ENCODE data around the gene IDS. TPM values are rescaled to one million over a fixed set of nuclear protein-coding genes. Genes with fewer than 3 reads are reported as not detected.
"Not testable (repeated sequence)": the region's sequence is repeated elsewhere in the genome, so short reads cannot be mapped to it uniquely, and the experiment has no call there.

Gene IDS
- total RNA-seq, 1 donor = 89.9 TPM

GRCh38 chrX:149515954-149516602, 11.0 kb upstream of the IDS start:
- H3K9me3 ChIP-seq (ENCODE audit: low read depth, low read length) = no peaks in the 10 kb centered on the region
- no peak overlapping the region for H3K4me3 ChIP-seq (ENCODE audit: low read length)
- H3K4me1 ChIP-seq (ENCODE audit: insufficient read depth, low read length) = peaks cover 44% of the 10 kb centered on the region
- H3K27me3 ChIP-seq (ENCODE audit: insufficient read depth, low read length) = no peaks in the 10 kb centered on the region

- peaks cover 54% of the 10 kb centered on the region for H3K4me1 ChIP-seq (ENCODE audit: insufficient read depth, low read length)
- no peak overlapping the region for H3K4me3 ChIP-seq (ENCODE audit: low read length)
- H3K9me3 ChIP-seq (ENCODE audit: low read depth, low read length) = no peaks in the 10 kb centered on the region
- no peaks in the 10 kb centered on the region for H3K27me3 ChIP-seq (ENCODE audit: insufficient read depth, low read length)
These were observed 8.8 kb upstream of the IDS start for GRCh38 chrX:149513825-149514428.

DNA sequence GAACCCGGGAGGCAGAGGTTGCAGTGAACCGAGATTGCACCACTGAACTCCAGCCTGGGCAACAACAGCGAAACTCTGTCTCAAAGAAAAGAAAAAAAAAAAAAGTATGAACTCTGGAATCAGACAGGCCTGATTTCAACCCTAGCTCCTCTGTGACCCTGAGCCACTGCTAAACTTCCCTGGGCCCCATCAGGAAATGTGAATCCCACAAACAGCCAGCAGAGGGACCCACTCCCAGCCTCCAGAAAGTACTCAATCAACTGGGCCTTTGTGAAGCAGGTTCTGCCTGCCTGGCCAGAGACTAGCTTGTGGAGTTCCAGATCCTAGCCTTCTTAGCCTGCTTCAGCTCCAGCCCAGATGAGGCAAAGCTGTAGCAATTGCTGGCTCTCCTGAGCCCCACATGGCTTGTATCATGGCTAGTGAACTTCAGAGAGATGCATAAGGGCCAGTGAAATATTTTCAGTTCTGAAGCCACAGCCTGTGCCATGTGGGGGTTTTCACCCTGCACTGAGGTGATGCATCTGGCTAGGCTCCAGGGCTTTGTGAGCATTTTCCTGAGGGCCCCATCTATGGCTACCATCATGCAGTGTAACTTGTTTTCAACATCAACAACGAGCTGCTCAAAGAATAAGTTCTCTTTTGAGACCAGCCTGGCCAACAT, 7.2 kb upstream of the IDS start:
- Histone ChIP-seq H3K4me1 (ENCODE audit: insufficient read depth, low read length) (peaks cover 54% of the 10 kb centered on the region), H3K9me3 (ENCODE audit: low read depth, low read length) (no peaks in the 10 kb centered on the region), H3K4me3 (ENCODE audit: low read length) (no peak overlapping the region), H3K27me3 (ENCODE audit: insufficient read depth, low read length) (no peaks in the 10 kb centered on the region)

DNA sequence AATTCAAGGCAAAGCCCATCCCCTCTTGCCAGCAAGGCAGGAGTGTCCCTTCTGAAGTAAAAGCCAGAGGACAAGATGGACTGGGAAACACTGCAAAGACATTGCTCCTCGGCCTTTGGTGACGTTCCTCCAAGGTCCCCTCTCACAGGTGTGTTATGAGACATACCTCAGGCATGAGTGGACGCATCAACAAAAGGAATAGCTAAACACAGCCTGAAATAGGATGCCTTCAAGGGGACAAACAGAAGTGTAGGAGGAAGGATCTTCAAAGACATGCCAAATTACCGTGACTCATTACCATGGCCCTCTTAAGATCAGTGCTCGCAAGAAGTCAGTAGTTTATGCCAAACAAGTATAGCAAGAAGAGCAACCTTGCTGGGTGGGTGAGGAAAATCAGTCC, 6.0 kb upstream of the IDS start:
- H3K27me3 ChIP-seq (ENCODE audit: insufficient read depth, low read length) = no peaks in the 10 kb centered on the region
- no peaks in the 10 kb centered on the region for H3K9me3 ChIP-seq (ENCODE audit: low read depth, low read length)

DNA sequence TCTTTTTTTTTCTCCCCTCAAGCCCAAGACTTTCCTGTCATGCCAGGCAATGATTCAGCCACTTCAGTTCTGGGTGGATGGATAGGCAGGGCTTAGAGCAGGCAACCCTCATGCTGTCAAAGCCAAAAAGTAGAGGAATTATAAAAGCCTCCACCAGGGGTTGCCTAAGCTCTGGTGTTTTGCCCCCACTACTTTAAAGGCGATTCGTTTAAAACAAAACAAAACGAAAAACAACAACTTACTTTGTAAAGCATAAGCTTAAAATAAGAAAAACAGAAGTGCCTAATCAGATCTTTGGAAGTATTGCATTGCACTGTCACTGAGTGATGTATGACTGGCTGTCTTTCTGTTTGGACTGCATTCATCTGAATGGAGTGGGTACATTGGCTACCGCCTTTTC, 5.3 kb upstream of the IDS start:
- Histone ChIP-seq H3K4me3 (ENCODE audit: low read length) (no peak overlapping the region), H3K27me3 (ENCODE audit: insufficient read depth, low read length) (no peaks in the 10 kb centered on the region), H3K9me3 (ENCODE audit: low read depth, low read length) (no peaks in the 10 kb centered on the region), H3K4me1 (ENCODE audit: insufficient read depth, low read length) (peaks cover 48% of the 10 kb centered on the region)

More for the DNA sequence above, 6.0 kb upstream of the IDS start:
- H3K4me3 ChIP-seq (ENCODE audit: low read length) = no peak overlapping the region
- H3K4me1 ChIP-seq (ENCODE audit: insufficient read depth, low read length) = peaks cover 50% of the 10 kb centered on the region

DNA sequence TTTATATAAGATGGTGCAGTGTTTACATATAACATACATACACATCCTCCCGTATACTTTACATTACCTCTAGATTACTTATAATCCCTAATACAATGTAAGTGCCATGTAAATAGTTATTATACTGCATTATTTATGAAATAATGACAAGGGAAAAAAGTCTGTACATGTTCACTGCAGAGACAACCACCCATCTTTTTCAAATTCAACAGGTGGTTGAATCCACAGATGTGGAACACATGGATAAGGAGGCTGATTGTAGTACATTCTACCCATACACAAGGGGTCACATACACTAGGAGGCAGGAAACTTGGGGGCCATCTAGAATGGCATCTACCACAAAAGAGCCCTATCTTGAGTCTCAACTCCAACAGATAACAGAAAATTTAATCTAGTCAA, 3.4 kb upstream of the IDS start:
- H3K9me3 ChIP-seq (ENCODE audit: low read depth, low read length) = no peaks in the 10 kb centered on the region
- no peak overlapping the region for H3K4me3 ChIP-seq (ENCODE audit: low read length)
- peaks cover 42% of the 10 kb centered on the region for H3K4me1 ChIP-seq (ENCODE audit: insufficient read depth, low read length)
- H3K27me3 ChIP-seq (ENCODE audit: insufficient read depth, low read length) = no peaks in the 10 kb centered on the region

- peaks cover 42% of the 10 kb centered on the region for H3K4me1 ChIP-seq (ENCODE audit: insufficient read depth, low read length)
- H3K4me3 ChIP-seq (ENCODE audit: low read length) = no peak overlapping the region
- no peaks in the 10 kb centered on the region for H3K27me3 ChIP-seq (ENCODE audit: insufficient read depth, low read length)
- H3K9me3 ChIP-seq (ENCODE audit: low read depth, low read length) = no peaks in the 10 kb centered on the region
These were observed 1.2 kb upstream of the IDS start for GRCh38 chrX:149506349-149506748.

DNA sequence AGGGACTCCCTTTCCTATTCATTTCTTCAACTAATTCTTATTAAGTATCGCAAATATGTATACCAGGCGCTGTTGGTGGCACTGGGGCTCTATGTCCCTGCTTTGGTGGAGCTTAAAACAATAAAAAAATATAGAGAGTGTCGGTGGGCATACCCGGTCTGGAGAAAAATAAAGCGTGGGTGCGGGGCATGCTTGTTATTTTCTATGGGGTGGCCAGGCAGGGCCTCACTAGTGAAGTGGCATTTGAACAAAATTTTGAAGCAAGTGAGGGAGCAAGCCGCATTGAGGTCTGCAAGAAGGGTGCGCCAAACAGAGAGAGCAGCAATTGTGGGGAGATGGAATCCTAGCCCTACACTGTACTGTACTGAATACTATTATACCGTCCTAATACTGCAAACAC, 565 bp upstream of the IDS start:
- no peaks in the 10 kb centered on the region for H3K27me3 ChIP-seq (ENCODE audit: insufficient read depth, low read length)
- peaks cover 38% of the 10 kb centered on the region for H3K4me1 ChIP-seq (ENCODE audit: insufficient read depth, low read length)
- no peaks in the 10 kb centered on the region for H3K9me3 ChIP-seq (ENCODE audit: low read depth, low read length)
- H3K4me3 ChIP-seq (ENCODE audit: low read length) = no peak overlapping the region

DNA sequence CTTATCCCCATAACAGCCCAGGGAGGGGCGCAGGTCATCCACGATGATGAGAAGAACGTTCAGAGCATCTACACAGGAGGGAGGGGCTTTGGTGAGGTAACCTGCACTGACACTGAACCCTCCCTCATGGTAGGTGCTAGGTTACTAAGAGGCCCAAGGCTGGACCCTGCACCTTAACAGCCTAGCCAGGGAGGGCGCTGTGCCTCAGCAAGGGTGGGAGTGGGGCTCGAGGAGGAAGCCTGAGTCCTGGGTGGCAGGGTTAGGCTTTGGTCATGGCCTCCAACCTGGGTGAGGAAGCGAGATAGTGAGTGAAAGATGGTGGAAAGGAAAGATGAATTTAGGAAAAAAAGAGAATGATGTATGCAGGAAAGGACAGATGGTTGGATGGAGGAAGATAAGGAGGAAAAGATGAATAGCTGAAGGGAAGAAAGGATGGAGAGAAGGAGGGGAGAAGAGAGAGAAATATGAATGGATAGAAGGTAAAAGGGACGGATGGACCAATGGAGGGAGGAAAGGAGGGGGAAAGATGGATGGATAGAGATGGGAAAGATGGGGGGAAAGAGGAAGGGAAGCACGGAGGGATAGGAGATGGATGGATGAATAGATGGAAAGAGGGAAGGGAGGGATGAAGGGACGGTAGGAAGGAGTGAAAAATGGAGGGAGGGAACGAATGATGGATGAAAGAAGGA, 736 bp downstream of the IDS start:
- no peaks in the 10 kb centered on the region for H3K27me3 ChIP-seq (ENCODE audit: insufficient read depth, low read length)
- H3K9me3 ChIP-seq (ENCODE audit: low read depth, low read length) = no peaks in the 10 kb centered on the region
- H3K4me3 ChIP-seq (ENCODE audit: low read length) = peak overlapping the region; percentile 64
- H3K4me1 ChIP-seq (ENCODE audit: insufficient read depth, low read length) = peaks cover 32% of the 10 kb centered on the region

DNA sequence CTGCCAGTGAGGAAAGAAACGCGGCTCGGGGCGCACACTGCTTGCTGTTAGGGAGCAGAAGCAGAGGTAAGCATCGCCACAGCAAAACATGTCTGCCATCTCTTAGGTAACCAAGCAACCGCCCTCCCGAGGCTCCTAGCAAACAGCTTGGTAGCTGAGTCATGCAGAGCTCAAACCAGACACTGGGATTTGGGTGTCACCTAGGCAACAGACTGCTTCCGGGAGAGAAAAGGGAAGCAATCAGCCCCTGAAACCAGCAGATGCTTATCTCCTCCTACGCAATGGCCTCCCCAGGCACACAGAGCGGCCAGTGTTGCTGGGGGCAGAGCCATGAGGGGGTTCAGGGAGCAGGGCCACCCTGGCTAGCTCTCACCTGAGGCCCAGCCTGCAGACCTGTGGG, 1.7 kb downstream of the IDS start:
- H3K9me3 ChIP-seq (ENCODE audit: low read depth, low read length) = not testable (repeated sequence)
- H3K4me3 ChIP-seq (ENCODE audit: low read length) = peak overlapping the region; percentile 12

DNA sequence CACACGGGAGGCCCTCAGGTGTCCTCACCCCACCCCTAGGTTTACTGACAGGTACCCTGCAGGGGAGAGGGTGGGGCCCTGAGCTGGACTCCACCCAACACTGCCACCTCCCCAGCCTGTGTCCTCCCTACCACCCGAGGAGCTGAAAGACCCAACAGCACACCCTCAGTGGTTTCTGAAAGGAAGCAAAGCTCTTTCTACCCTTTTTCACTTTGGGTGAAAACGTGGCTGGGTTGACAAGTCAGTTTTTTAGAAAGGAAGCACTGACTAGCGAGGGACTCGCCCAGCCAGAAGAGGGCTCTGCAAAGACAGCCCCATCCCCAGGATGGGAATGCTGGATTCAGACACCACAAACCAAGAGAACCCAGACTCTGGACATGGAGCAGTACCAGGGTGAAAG, 2.2 kb downstream of the IDS start:
- H3K4me3 ChIP-seq (ENCODE audit: low read length); H3K9me3 ChIP-seq (ENCODE audit: low read depth, low read length); H3K27me3 ChIP-seq (ENCODE audit: insufficient read depth, low read length): not testable (repeated sequence)
- peaks cover 32% of the 10 kb centered on the region for H3K4me1 ChIP-seq (ENCODE audit: insufficient read depth, low read length)

More for the DNA sequence above, 1.7 kb downstream of the IDS start:
- H3K27me3 ChIP-seq (ENCODE audit: insufficient read depth, low read length) = not testable (repeated sequence)
- peaks cover 32% of the 10 kb centered on the region for H3K4me1 ChIP-seq (ENCODE audit: insufficient read depth, low read length)

DNA sequence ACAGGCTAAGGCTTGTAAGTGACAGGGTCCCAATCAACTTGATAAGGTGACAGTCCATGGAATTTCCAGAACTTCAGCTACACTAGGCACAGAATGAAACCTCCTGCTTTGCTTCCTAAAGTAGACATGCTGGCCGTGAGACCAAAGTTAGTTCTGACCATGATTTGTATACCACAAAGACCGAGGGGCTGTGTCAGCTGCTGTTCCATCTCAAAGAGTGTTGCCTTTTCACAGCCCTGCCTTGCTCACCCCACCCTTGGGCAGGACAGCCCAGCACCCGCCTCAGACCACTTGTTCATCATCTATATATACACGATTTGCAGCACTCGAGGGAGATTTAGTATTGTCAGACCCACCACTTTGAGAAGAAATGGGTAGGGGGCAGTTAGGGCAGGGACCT, 5.3 kb downstream of the IDS start:
- H3K9me3 ChIP-seq (ENCODE audit: low read depth, low read length) = no peaks in the 10 kb centered on the region
- no peaks in the 10 kb centered on the region for H3K27me3 ChIP-seq (ENCODE audit: insufficient read depth, low read length)
- no peak overlapping the region for H3K4me3 ChIP-seq (ENCODE audit: low read length)
- peaks cover 25% of the 10 kb centered on the region for H3K4me1 ChIP-seq (ENCODE audit: insufficient read depth, low read length)

- peaks cover 16% of the 10 kb centered on the region for H3K4me1 ChIP-seq (ENCODE audit: insufficient read depth, low read length)
- no peaks in the 10 kb centered on the region for H3K9me3 ChIP-seq (ENCODE audit: low read depth, low read length)
- H3K4me3 ChIP-seq (ENCODE audit: low read length) = no peak overlapping the region
- no peaks in the 10 kb centered on the region for H3K27me3 ChIP-seq (ENCODE audit: insufficient read depth, low read length)
These were observed 6.3 kb downstream of the IDS start for GRCh38 chrX:149498767-149499166.

DNA sequence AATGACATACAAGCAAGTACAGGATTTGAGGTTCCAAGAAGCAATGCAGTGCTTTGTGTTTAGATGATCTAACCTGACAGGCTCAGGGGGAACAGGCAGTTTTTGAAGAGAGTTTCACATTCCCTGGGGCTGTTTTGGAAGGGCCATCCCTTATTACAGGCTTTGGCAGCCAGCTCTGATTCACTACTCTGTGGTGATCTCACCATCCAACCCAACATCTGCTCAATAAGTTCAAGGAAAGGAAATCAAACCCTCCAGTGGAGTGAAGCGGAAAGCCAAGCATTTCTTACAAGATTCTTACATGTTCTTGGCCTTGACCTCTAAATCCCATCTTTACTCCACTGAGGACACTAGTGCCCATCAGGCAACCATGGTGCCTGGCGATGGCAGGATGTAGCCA, 7.5 kb downstream of the IDS start:
- H3K27me3 ChIP-seq (ENCODE audit: insufficient read depth, low read length) = no peaks in the 10 kb centered on the region
- no peaks in the 10 kb centered on the region for H3K9me3 ChIP-seq (ENCODE audit: low read depth, low read length)

GRCh38 chrX:149497054-149497453, 8.1 kb downstream of the IDS start:
- Histone ChIP-seq H3K4me1 (ENCODE audit: insufficient read depth, low read length) (peaks cover 7% of the 10 kb centered on the region), H3K27me3 (ENCODE audit: insufficient read depth, low read length) (no peaks in the 10 kb centered on the region), H3K4me3 (ENCODE audit: low read length) (no peak overlapping the region), H3K9me3 (ENCODE audit: low read depth, low read length) (no peaks in the 10 kb centered on the region)

More for the DNA sequence above, 7.5 kb downstream of the IDS start:
- Histone ChIP-seq H3K4me3 (ENCODE audit: low read length) (no peak overlapping the region), H3K4me1 (ENCODE audit: insufficient read depth, low read length) (peaks cover 10% of the 10 kb centered on the region)
